Ramos (cell line): ENCODE data around the gene B4GALT3.

ENCODE experiments used
- in situ Hi-C: fragments of 300-500 bp; cut with MboI; formaldehyde crosslinking; loops from one replicate; pipeline ENCODE4 v1.14.3; 2022; ENCODE audit warnings: low sequenced_read_pairs; ENCODE audit not compliant: unreplicated experiment

Gene B4GALT3

DNA sequence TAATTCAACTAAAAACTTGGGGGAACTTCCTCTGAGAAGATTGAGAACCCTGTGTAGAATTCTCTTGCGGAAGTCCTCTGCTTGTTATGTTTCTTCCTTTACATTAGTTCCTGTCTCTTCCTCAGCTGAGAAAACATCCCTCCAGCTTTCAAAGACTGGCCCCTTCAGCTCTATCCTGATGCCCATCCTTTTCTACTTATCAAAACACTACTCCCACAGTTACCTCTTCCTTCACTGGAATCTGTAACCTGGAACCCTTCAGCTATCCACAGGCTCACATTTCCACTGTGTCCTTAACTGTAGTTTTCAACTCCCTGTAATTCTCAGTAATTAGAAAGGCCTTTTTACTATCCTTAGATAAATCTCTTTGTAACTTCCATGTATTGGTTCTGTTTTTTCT, 38.9 kb downstream of the B4GALT3 start:
- in situ Hi-C loops: no loop called here

DNA sequence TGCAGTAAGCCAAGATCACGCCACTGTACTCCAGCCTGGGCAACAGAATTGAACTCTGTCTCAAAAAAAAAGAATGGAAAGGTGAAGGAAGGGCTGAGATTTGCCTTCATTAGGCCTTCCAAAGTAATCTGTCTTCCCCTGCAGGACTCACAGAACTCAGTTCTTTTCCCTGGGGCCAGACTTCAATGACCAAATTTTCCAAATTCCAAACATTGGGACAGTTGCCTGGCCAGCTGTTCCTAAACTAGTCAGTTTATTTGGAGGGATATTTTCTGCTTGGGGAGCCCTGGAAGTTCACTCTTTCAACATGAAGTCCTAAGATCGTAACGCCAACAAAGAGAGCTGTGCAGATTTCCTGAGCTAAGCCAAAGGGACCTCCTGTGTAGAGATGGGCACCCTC, 39.4 kb downstream of the B4GALT3 start:
- in situ Hi-C loops: no loop called here

- in situ Hi-C loops: no loop called here
Observed at GRCh38 chr1:161133220-161133740, 44.0 kb downstream of the B4GALT3 start.

- in situ Hi-C loops: no loop called here
Observed at GRCh38 chr1:161132410-161133219, 44.7 kb downstream of the B4GALT3 start, which contains the start of gene DEDD. Gene DEDD (minus strand): TSS chr1:161132667. CDS start chr1:161124462, 8,205 bp downstream.

DNA sequence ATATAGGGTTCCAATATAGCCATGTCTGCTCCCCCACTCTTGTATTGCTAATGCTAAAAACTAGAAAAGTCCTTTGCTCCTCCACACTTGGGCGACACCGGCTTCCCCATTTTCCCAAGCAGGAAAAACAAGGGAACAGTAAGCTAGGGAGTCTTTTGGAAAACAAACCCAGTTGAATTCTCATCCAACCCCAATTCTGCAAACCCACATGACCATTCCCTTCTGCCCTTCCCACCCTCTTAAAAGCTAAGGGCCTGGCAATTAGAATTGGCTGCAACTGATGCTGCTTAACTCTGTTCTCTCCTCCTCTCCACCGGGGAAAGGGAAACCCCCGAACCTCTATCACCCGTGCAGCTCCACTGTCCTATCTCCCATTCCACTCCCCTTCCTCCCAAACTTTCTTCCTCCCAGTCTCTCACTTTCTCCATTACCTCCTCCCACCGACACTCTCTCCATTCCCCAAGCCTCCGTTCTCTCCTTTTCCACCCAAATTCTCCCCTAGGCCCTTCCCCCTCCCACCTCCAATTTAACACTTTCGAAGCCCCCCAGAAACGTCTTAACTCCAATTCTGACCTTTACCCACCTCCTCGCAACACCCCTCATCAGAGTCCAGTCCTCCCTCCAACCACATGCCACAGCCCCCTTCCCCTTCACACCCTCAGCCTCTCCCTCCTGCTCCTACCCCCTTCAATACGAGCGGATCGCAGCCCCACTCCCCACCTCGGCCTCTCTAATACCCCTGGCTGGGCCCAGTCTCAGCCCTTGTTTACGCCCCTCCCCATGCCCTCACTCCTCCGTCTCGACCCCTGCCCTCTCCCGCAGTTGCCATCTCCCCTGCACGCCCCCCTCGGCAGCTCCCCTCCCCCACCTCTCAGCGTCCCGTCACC, 45.5 kb downstream of the B4GALT3 start:
- in situ Hi-C loops: no loop called here

DNA sequence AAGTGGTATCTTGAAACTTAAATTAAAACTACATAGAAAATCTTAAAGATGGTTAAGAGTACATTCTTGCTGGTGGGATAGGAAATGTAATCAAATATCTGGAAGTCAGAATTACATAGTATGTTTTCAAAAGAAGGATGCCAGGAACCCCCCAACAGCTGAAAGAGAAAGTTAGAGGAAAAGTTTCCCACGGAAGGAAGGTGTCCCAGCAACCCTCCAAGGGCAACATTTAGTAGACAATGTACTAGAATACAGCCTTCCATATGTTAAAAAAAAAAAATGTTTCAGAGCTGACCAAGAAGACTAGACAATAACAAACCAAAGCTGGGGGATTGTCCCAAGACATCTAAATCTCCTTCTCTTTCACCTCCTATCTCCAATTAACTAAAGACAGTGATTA, 47.0 kb downstream of the B4GALT3 start:
- in situ Hi-C loops: no loop called here

DNA sequence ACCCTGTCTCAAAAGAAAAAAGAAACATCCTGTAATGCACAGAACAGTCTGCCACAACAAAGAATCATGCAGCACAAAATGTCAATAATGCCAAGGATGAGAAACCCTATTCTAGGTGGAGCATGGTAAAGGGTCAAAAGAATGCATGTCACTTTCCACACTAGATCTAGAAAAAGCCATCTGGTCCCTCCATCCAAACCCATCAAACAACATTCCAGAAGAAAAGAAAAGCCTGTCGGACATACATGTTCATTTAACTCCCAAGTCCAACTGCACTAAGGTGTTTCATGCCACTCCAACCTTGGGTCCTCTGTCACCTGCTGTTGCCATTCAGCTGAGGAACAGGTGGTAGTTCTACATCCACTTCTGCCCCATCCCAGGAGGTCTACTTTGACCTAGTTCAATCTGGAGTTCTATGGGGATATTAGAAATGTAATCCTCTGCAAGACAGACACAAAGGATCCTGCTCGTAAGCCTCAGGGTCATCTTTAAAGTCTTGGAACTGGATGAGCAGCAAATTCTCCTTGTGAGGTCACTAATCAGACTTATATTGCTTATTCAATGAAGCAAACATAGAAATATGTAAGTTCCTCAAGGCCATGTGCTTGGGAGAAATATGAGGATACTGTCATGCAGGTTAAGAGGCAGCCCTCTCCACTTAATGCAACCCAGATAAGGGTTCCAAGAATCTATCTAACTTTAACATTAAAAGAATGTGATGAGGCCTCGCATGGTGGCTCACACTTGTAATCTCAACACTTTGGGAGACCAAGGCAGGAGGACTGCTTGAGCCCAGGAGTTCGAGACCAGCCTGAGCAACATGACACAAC, 48.5 kb downstream of the B4GALT3 start:
- in situ Hi-C loops: no loop called here

GRCh38 chr1:161127649-161128048, 49.7 kb downstream of the B4GALT3 start:
- in situ Hi-C loops: no loop called here

DNA sequence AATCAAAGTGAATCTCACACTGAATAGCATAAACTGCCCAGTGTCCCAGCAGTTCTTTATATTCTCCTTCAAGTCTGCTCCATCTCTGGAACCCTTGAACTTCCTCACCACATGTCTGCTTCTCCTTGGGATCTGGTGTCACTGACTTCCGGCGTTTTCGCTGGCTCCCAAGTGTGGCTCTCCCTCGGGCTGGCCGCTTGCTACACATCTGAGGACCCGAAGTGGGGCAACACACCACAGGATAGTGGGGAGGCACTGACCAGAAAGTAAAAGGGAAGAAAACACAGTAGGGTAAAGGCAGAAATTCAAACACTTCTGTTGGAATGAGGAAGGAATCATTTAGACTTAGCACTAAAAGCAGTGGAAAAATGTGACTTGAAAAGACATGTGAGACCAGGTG, 54.3 kb downstream of the B4GALT3 start:
- in situ Hi-C loops: no loop called here

- in situ Hi-C loops: no loop called here
Observed at GRCh38 chr1:161121834-161122233, 55.5 kb downstream of the B4GALT3 start.
